Lower leg skin (tissue), 3 donors: ENCODE measurements around the gene THAP7.

Source experiments
- CTCF ChIP-seq, 3 donors: fragments of 450-650 bp; IDR thresholded peaks; one replicate each; pipeline ENCODE4 v1.5.1; 2016; ENCODE audit warnings: antibody characterized with exemption in 3 of 3, mild to moderate bottlenecking in 3 of 3, moderate library complexity in 2 of 3
- POLR2A ChIP-seq, 2 donors: fragments of 450-650 bp; IDR thresholded peaks; one replicate each; pipeline ENCODE4 v1.6.1; 2016 to 2017; ENCODE audit warnings: antibody characterized with exemption in 2 of 2, mild to moderate bottlenecking in 1 of 2, moderate library complexity in 1 of 2

DNA sequence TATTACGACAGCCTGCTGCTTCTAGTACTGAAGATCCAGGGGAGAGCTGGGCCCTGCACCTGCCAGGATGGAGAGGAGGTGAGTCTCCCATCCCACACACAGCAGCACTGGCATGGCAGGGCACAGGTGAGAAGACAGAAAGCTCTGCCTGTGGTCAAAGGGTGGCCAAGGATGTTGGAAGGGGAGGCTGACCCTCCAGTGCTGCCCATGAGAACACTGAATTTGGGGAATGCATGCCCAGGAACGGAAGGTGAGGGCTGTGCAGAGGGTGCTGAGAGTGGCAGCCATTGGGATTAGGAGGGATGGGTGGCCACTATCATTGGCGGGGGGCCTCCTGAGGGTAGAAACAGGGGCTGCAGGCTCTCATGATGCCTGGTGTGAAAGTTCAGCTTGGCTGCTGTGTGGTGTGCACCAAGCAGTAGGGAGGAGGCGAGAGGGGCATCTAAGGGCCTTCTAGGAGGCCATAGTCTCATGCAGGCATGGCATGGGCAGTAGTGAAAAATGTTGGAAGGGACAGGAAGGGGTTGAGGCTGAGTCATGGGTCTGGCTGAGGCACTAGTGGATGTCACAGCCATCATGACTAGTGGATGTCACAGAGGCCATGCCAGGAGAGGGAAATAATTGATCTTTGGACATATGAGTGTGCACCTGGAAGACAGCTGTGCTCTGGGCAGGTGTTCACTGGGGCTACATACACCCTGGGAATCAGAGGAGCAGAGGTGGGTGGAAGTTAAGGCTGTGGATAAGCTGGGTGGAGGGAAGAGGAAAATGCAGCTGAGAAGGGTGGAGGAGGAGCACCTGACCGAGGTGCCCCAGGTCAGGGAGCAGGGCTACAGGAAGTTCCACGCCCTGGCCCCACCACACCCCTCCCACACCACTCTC is 41.3 kb upstream of the THAP7 start:
- TF ChIP-seq CTCF (IDR thresholded peaks at IDR 0.05), result no peak
- TF ChIP-seq POLR2A (IDR thresholded peaks at IDR 0.05), result no peak
